ENCODE data around the gene FTCD.

The FTCD gene

GRCh38 chr21:46089285-46089684 lies 66.1 kb downstream of the FTCD start:
- DNase-seq, result no peak

GRCh38 chr21:46088189-46088588 lies 67.2 kb downstream of the FTCD start:
- DNase-seq, result no peak

GRCh38 chr21:46087641-46088040 lies 67.7 kb downstream of the FTCD start:
- DNase-seq, result no peak
